ENCODE measurements around the gene FADS1.

FADS1 gene

GRCh38 chr11:61799665-61800284 is 17.0 kb downstream of the FADS1 start:
- no peak overlapping the region for H3K27ac ChIP-seq (ENCODE audit: low read depth, low read length)
- H3K4me1 ChIP-seq (ENCODE audit: insufficient read depth, low read length): peaks cover 9% of the 10 kb centered on the region
- H3K27me3 ChIP-seq (ENCODE audit: control insufficient read depth in 1 of 2, insufficient read depth in 2 of 2, low read length in 2 of 2): no peaks in the 10 kb centered on the region
- H3K9me3 ChIP-seq (ENCODE audit: low read length): no peaks in the 10 kb centered on the region
- peaks cover 16% of the 10 kb centered on the region for H3K36me3 ChIP-seq (ENCODE audit: insufficient read depth, low read length)
- H3K4me3 ChIP-seq (ENCODE audit: low read depth in 1 of 2, low read length in 2 of 2): no peak overlapping the region
- no peak overlapping the region for H3K9ac ChIP-seq (ENCODE audit: low read length)

GRCh38 chr11:61797263-61797944 is 19.4 kb downstream of the FADS1 start:
- H3K27ac ChIP-seq (ENCODE audit: low read depth, low read length): peak overlapping the region; percentile 19
- peak overlapping the region; percentile 16 for H3K9ac ChIP-seq (ENCODE audit: low read length)
- H3K9me3 ChIP-seq (ENCODE audit: low read length): no peaks in the 10 kb centered on the region
- H3K4me1 ChIP-seq (ENCODE audit: insufficient read depth, low read length): peaks cover 17% of the 10 kb centered on the region
- no peaks in the 10 kb centered on the region for H3K27me3 ChIP-seq (ENCODE audit: control insufficient read depth in 1 of 2, insufficient read depth in 2 of 2, low read length in 2 of 2)
- H3K4me3 ChIP-seq (ENCODE audit: low read depth in 1 of 2, low read length in 2 of 2): peak overlapping the region in 1 of 2 donors; percentile 20
- H3K36me3 ChIP-seq (ENCODE audit: insufficient read depth, low read length): peaks cover 4% of the 10 kb centered on the region

GRCh38 chr11:61795876-61796526 is 20.8 kb downstream of the FADS1 start:
- H3K27me3 ChIP-seq (ENCODE audit: control insufficient read depth in 1 of 2, insufficient read depth in 2 of 2, low read length in 2 of 2): no peaks in the 10 kb centered on the region
- H3K4me3 ChIP-seq (ENCODE audit: low read depth in 1 of 2, low read length in 2 of 2): no peak overlapping the region
- H3K9me3 ChIP-seq (ENCODE audit: low read length): no peaks in the 10 kb centered on the region
- no peak overlapping the region for H3K9ac ChIP-seq (ENCODE audit: low read length)
- peaks cover 25% of the 10 kb centered on the region for H3K4me1 ChIP-seq (ENCODE audit: insufficient read depth, low read length)
- H3K36me3 ChIP-seq (ENCODE audit: insufficient read depth, low read length): peaks cover 4% of the 10 kb centered on the region
- H3K27ac ChIP-seq (ENCODE audit: low read depth, low read length): no peak overlapping the region

- Histone ChIP-seq H3K9me3 (ENCODE audit: low read length) (no peaks in the 10 kb centered on the region), H3K36me3 (ENCODE audit: insufficient read depth, low read length) (peaks cover 5% of the 10 kb centered on the region), H3K27me3 (ENCODE audit: control insufficient read depth in 1 of 2, insufficient read depth in 2 of 2, low read length in 2 of 2) (no peaks in the 10 kb centered on the region), H3K4me1 (ENCODE audit: insufficient read depth, low read length) (peaks cover 25% of the 10 kb centered on the region), H3K27ac (ENCODE audit: low read depth, low read length) (no peak overlapping the region), H3K4me3 (ENCODE audit: low read depth in 1 of 2, low read length in 2 of 2) (no peak overlapping the region), H3K9ac (ENCODE audit: low read length) (no peak overlapping the region)
These were observed 21.3 kb downstream of the FADS1 start for GRCh38 chr11:61795459-61795858.

- H3K27ac ChIP-seq (ENCODE audit: low read depth, low read length): no peak overlapping the region
- H3K36me3 ChIP-seq (ENCODE audit: insufficient read depth, low read length): peaks cover 14% of the 10 kb centered on the region
- H3K27me3 ChIP-seq (ENCODE audit: control insufficient read depth in 1 of 2, insufficient read depth in 2 of 2, low read length in 2 of 2): no peaks in the 10 kb centered on the region
- no peaks in the 10 kb centered on the region for H3K9me3 ChIP-seq (ENCODE audit: low read length)
- no peak overlapping the region for H3K9ac ChIP-seq (ENCODE audit: low read length)
- H3K4me3 ChIP-seq (ENCODE audit: low read depth in 1 of 2, low read length in 2 of 2): no peak overlapping the region
- peaks cover 29% of the 10 kb centered on the region for H3K4me1 ChIP-seq (ENCODE audit: insufficient read depth, low read length)
These were observed 22.2 kb downstream of the FADS1 start for GRCh38 chr11:61794579-61794978.

- H3K4me3 ChIP-seq (ENCODE audit: low read depth in 1 of 2, low read length in 2 of 2): peak overlapping the region in 1 of 2 donors; percentile 98
These were observed 23.0 kb downstream of the FADS1 start for GRCh38 chr11:61793829-61794204.

GRCh38 chr11:61793083-61793828 is 23.5 kb downstream of the FADS1 start:
- H3K27me3 ChIP-seq (ENCODE audit: control insufficient read depth in 1 of 2, insufficient read depth in 2 of 2, low read length in 2 of 2): no peaks in the 10 kb centered on the region
- peak overlapping the region; percentile 99 for H3K9ac ChIP-seq (ENCODE audit: low read length)
- peaks cover 26% of the 10 kb centered on the region for H3K36me3 ChIP-seq (ENCODE audit: insufficient read depth, low read length)
- H3K27ac ChIP-seq (ENCODE audit: low read depth, low read length): peak overlapping the region; percentile 97
- peak overlapping the region; percentile 60 to 98 for H3K4me3 ChIP-seq (ENCODE audit: low read depth in 1 of 2, low read length in 2 of 2)
- H3K4me1 ChIP-seq (ENCODE audit: insufficient read depth, low read length): peaks cover 29% of the 10 kb centered on the region
- H3K9me3 ChIP-seq (ENCODE audit: low read length): no peaks in the 10 kb centered on the region

More at GRCh38 chr11:61793829-61794204, 23.0 kb downstream of the FADS1 start:
- peaks cover 29% of the 10 kb centered on the region for H3K4me1 ChIP-seq (ENCODE audit: insufficient read depth, low read length)
- peaks cover 22% of the 10 kb centered on the region for H3K36me3 ChIP-seq (ENCODE audit: insufficient read depth, low read length)
- no peaks in the 10 kb centered on the region for H3K9me3 ChIP-seq (ENCODE audit: low read length)
- no peaks in the 10 kb centered on the region for H3K27me3 ChIP-seq (ENCODE audit: control insufficient read depth in 1 of 2, insufficient read depth in 2 of 2, low read length in 2 of 2)
- H3K27ac ChIP-seq (ENCODE audit: low read depth, low read length): no peak overlapping the region
- no peak overlapping the region for H3K9ac ChIP-seq (ENCODE audit: low read length)

GRCh38 chr11:61792310-61793082 is 24.3 kb downstream of the FADS1 start, which contains the start of the genes FEN1 and TMEM258:
Gene FEN1 (plus strand): TSS chr11:61792911. CDS start chr11:61795362, 2,451 bp downstream.
Gene TMEM258 (minus strand): TSS chr11:61792599. CDS start chr11:61792558, 41 bp downstream.
- peak within 1 kb of the TSS; percentile 60 to 98 for H3K4me3 ChIP-seq (ENCODE audit: low read depth in 1 of 2, low read length in 2 of 2)
- peaks cover 34% of the 10 kb centered on the region for H3K36me3 ChIP-seq (ENCODE audit: insufficient read depth, low read length)
- no peaks in the 10 kb centered on the region for H3K9me3 ChIP-seq (ENCODE audit: low read length)
- no peaks in the 10 kb centered on the region for H3K27me3 ChIP-seq (ENCODE audit: control insufficient read depth in 1 of 2, insufficient read depth in 2 of 2, low read length in 2 of 2)
- peak within 1 kb of the TSS; percentile 99 for H3K9ac ChIP-seq (ENCODE audit: low read length)
- peak within 1 kb of the TSS; percentile 97 for H3K27ac ChIP-seq (ENCODE audit: low read depth, low read length)
- peaks cover 24% of the 10 kb centered on the region for H3K4me1 ChIP-seq (ENCODE audit: insufficient read depth, low read length)

- Histone ChIP-seq H3K9ac (ENCODE audit: low read length) (peak overlapping the region; percentile 99), H3K4me1 (ENCODE audit: insufficient read depth, low read length) (peaks cover 20% of the 10 kb centered on the region)
These were observed 25.0 kb downstream of the FADS1 start for GRCh38 chr11:61791737-61792309.

GRCh38 chr11:61787928-61788491 is 28.8 kb downstream of the FADS1 start:
- no peaks in the 10 kb centered on the region for H3K27me3 ChIP-seq (ENCODE audit: control insufficient read depth in 1 of 2, insufficient read depth in 2 of 2, low read length in 2 of 2)
- H3K4me3 ChIP-seq (ENCODE audit: low read depth in 1 of 2, low read length in 2 of 2): no peak overlapping the region
- H3K9ac ChIP-seq (ENCODE audit: low read length): no peak overlapping the region
- H3K9me3 ChIP-seq (ENCODE audit: low read length): no peaks in the 10 kb centered on the region
- H3K4me1 ChIP-seq (ENCODE audit: insufficient read depth, low read length): peaks cover 12% of the 10 kb centered on the region
- no peak overlapping the region for H3K27ac ChIP-seq (ENCODE audit: low read depth, low read length)
- H3K36me3 ChIP-seq (ENCODE audit: insufficient read depth, low read length): peaks cover 56% of the 10 kb centered on the region

More at GRCh38 chr11:61791737-61792309, 25.0 kb downstream of the FADS1 start:
- Histone ChIP-seq H3K27ac (ENCODE audit: low read depth, low read length) (peak overlapping the region; percentile 97), H3K9me3 (ENCODE audit: low read length) (no peaks in the 10 kb centered on the region), H3K4me3 (ENCODE audit: low read depth in 1 of 2, low read length in 2 of 2) (peak overlapping the region; percentile 60 to 98), H3K27me3 (ENCODE audit: control insufficient read depth in 1 of 2, insufficient read depth in 2 of 2, low read length in 2 of 2) (no peaks in the 10 kb centered on the region), H3K36me3 (ENCODE audit: insufficient read depth, low read length) (peaks cover 41% of the 10 kb centered on the region)

Measured in muscle layer of colon (tissue), 2 donors.